Cardiac fibroblast (primary cell): ENCODE results near the gene CISD1.

ENCODE experiments used
- DNase-seq, 2 donors: peaks; one replicate each; pipeline versions ENCODE4 v3.0.0 to v3.0.0-alpha.2; 2010; ENCODE audit warnings: low read depth in 2 of 2
- H3K4me3 ChIP-seq, 2 donors: replicated peaks in 1 of 2; 1 replicate in 1 of 2; 2 replicates in 1 of 2; pipeline ENCODE4 v1.5.1; 2011; ENCODE audit warnings: low read depth in 2 of 2, low read length in 2 of 2, mild to moderate bottlenecking in 2 of 2, moderate library complexity in 1 of 2
- CTCF ChIP-seq: IDR thresholded peaks from one replicate; pipeline ENCODE4 v1.5.1; 2011; ENCODE audit warnings: low read depth, mild to moderate bottlenecking, low read length, inconsistent platforms

CISD1 gene

GRCh38 chr10:58275908-58276307 lies 6.9 kb downstream of the CISD1 start:
- no peak for TF ChIP-seq CTCF
- no peak overlapping the region for H3K4me3 ChIP-seq
- peak; percentile 33 to 71 for DNase-seq

DNA sequence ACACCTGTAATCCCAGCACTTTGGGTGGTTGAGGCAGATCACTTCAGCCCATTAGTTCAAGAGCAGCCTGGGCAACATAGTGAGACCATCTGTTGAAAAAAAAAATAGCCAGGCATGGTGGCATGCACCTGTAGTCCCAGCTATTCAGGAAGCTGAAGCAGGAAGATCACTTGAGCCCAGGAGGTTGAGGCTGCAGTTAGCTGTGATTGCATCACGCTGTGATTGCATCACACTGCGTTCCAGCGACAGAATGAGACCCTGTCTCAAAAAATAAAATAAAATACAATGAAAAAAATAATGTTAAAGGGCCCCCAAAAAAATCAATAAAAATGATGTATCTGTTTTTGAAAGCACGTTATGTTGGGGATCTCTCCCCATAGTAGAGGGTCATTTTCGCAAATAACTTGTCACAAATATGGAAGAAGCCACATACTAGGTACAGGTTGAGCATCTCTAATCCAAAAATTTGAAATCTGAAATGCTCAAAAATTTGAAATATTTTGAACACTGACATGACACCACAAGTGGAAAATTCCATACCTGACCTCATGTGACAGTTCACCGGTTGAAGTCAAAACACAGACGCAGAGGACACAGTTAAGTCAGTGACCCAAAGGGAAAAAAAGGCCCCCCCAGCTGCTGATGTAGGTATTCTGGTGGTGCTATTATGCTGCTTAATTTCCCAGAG lies 9.5 kb downstream of the CISD1 start:
- DNase-seq, result no peak
- TF ChIP-seq CTCF, result no peak
- no peak overlapping the region for H3K4me3 ChIP-seq

DNA sequence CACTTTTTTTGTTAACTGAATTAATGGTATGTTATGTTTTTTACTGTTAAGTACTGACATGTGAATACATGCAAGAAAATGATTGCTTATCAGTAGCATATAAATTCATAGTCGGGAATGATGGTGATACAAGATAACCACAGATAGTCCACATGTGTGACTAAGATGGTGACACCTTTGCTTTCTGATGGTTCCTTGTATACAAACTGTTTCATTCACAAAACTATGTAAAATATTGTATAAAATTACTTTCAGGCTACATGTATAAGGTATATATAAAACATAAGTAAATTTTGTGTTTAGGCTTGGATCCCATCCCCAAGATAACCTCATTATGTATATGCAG lies 10.0 kb downstream of the CISD1 start:
- no peak for DNase-seq
- TF ChIP-seq CTCF, result no peak
- no peak overlapping the region for H3K4me3 ChIP-seq

DNA sequence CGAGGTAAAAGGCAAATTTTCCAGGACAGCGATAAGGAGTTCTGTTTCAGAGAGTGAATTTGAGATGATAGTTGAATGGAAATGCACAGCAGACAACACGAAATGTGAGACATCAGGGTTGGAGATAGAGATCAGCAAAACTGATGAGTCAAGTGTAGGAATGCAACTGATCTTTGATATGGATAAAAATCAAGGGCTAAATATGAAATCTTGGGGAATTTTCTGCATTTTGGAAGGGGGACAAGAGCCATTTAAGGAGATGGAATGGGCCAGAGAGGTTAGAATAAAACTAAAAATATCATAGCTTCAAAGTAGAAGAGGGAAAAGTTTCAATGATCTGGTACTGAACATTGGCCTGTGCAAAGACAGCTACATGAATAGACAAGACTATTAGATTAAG lies 11.5 kb downstream of the CISD1 start:
- no peak overlapping the region for H3K4me3 ChIP-seq
- DNase-seq, result no peak
- no peak for TF ChIP-seq CTCF

GRCh38 chr10:58281092-58281752 lies 12.3 kb downstream of the CISD1 start:
- no peak for TF ChIP-seq CTCF
- DNase-seq, result no peak
- no peak overlapping the region for H3K4me3 ChIP-seq

DNA sequence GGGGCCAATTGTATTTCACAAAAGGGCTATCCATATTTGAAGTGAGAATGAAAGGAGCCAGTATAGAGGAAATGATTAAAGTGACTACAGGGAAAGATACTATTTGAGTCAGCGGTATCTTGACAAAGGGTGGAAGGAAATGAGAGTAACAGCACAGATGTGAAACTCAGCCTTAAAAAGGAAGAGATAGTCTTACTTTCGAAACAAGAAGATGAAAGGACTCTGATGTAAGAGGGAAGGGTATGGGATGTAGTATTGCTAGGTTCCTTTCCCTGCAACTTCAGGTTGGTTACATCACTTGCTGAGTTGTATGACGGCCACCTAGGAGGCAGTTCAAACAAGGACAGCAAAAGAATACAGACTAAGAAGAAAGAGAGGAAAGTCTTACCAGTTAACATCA lies 13.7 kb downstream of the CISD1 start:
- TF ChIP-seq CTCF, result no peak
- H3K4me3 ChIP-seq, result no peak overlapping the region
- peak; percentile 56 to 78 for DNase-seq
